Posterior vena cava (tissue), 2 donors: Measurements from ENCODE around the gene ADGRD1. TPM values are rescaled to one million over a fixed set of nuclear protein-coding genes. Genes with fewer than 3 reads are reported as not detected.
"Not testable (repeated sequence)": the region's sequence is repeated elsewhere in the genome, so short reads cannot be mapped to it uniquely, and the experiment has no call there.

ENCODE experiments used
- DNase-seq: peaks from one replicate; pipeline ENCODE4 v3.0.0-alpha.2; 2020; ENCODE audit warnings: low spot score
- intact Hi-C, 2 donors: fragments of 100-400 bp; cut with DNase I; formaldehyde crosslinking; loops; one replicate each; pipeline versions ENCODE4 v1.14.1 to v1.14.2; 2022 to 2023
- total RNA-seq, 2 donors: library from RNA; stranded (reverse); fragmentation: NEBNext Ultra II Directional; extraction: Animal tissue kit (Norgen Biotek cat#: 25700); gene quantifications; one replicate each; pipeline ENCODE4 v1.2.1, GENCODE V29; 2021
- donor health status: DM: yes; HTN: yes; CAD: no.
- donor health status: DM: yes; HTN: yes; CAD: no.

ADGRD1 gene
- total RNA-seq, 2 donors from 2014 or later = 178 to 238 TPM

DNA sequence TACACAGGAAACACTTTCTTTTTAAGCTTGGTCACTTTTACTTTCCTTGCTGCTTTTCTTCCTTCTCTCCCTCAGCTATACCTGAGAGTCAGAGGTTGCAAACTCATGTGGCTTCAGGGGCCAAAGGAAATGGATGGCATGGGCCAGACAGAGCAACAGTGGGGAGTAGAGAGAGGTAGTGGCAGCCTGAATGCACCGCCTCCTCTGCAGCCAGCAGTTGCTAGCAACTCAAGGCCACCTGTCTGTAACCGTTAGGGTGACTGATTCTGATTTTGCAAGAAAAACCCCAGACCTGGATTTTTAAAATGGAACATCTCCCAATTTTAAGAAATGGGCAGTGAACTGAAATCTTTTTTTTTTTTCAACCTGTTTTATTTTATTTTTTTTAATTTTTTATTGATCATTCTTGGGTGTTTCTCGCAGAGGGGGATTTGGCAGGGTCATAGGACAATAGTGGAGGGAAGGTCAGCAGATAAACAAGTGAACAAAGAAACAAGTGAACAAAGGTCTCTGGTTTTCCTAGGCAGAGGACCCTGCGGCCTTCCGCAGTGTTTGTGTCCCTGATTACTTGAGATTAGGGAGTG is 41.8 kb downstream of the ADGRD1 start:
- peak; percentile 43 for DNase-seq
- intact Hi-C loops = not testable (repeated sequence)

- intact Hi-C loops = no loop called here
- peak; percentile 56 for DNase-seq
These were observed 44.4 kb downstream of the ADGRD1 start for GRCh38 chr12:130998136-130998535.

GRCh38 chr12:131000000-131000486 is 46.3 kb downstream of the ADGRD1 start:
- intact Hi-C loops = no loop called here
- peak; percentile 35 for DNase-seq

GRCh38 chr12:131001493-131001892 is 47.8 kb downstream of the ADGRD1 start:
- peak; percentile 19 for DNase-seq
- intact Hi-C loops = no loop called here

GRCh38 chr12:131002216-131002631 is 48.5 kb downstream of the ADGRD1 start:
- intact Hi-C loops = no loop called here
- DNase-seq = no peak

DNA sequence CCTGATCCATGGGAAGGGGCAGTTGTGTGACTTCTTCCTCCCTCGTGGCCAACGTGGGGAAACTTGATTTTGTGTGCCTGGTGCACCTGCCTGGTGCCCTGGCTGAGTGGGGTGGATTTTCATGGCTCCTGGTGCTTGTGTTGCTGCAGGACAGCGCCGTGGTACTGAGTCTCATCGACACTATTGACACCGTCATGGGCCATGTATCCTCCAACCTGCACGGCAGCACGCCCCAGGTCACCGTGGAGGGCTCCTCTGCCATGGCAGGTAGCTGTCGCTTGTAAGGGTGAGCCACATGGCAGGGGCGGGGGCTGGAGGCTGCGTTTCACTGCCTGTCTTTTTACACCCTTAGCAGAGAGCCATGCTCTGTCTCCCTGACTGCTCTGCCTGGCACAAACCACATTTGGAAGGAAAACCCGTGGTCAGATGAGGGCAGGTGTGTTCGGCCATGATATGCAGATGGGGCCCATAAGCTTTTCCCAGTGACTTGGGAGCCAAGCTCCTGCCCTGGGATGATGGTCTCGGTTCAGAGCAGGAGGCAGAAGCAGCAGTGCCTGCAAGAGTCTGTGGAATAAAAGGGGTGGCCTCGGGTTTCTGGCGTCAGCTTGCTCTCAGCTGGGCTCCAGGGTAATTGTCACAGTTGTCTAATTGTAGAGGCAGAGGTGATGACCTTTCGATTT is 49.5 kb downstream of the ADGRD1 start:
- DNase-seq = peak; percentile 61
- intact Hi-C loops = no loop called here

DNA sequence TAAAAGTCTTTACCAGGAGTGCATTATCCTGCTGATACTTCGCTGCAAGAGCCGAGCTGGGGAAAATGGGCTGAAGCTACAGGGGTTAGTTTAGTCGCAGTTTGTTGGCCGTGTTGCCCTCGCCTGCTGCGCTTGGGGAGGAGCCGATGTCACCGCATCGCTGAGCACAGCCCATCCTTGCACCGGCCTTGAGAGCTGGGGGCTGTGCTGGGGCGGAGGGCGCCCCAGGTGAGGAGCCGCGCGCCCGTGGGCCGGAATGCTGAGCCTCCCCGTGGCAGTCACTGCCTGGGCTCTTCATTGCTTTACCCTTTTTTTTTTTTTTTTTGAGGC is 50.0 kb downstream of the ADGRD1 start:
- peak; percentile 41 for DNase-seq
- intact Hi-C loops = no loop called here

DNA sequence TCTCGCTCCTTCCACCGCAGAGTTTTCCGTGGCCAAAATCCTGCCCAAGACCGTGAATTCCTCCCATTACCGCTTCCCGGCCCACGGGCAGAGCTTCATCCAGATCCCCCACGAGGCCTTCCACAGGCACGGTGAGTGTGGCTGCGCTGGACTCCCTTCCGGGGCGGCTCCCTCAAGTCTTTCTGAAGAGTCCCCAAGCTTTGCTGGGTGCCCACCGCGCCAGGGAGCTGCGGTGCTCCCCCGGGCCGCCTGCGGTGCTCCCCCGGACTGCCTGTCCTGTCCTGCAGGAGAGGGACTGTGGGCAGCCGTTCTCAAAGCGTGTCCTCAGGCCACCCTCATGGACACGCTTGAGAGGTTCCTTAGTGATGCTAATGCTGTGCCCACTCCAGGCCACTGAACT is 50.5 kb downstream of the ADGRD1 start:
- intact Hi-C loops = no loop called here

GRCh38 chr12:131005161-131006035 is 51.7 kb downstream of the ADGRD1 start:
- peak; percentile 69 for DNase-seq
- intact Hi-C loops = no loop called here

More for the DNA sequence above, 50.5 kb downstream of the ADGRD1 start:
- peak; percentile 64 for DNase-seq

DNA sequence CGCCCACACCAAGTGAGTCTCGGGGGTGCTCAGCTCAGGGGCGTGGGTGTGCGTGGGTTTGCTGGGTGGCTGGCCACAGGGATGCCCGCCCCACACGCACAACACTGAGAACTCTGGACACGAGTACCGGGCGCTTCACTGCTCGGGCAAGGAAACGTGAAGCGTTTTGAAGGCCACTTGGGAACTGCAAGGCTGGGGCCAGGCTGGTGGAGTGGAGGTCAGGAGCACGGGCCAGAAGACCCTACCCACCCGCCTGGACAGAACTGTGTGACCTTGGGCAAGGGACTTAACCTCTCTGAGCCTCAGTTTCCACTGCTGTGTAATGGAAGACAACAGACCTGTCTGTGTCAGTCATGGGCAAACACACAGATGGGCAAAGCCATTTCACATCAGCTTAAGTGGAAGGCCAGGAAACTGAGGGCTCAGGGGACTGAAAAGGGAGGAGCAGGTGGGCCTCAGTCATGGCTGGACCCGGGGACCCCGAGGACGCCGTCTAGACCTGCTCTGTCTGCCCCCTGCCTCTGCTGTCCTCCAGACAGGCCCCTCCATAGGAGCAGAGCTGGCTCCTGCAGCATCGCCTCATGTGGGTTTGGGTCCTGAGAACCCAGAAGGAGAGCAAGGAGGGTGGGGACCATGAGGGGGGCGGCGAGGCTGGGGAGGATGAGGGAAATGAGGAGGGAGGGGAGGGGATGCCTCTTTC is 52.5 kb downstream of the ADGRD1 start:
- DNase-seq = peak; percentile 68

DNA sequence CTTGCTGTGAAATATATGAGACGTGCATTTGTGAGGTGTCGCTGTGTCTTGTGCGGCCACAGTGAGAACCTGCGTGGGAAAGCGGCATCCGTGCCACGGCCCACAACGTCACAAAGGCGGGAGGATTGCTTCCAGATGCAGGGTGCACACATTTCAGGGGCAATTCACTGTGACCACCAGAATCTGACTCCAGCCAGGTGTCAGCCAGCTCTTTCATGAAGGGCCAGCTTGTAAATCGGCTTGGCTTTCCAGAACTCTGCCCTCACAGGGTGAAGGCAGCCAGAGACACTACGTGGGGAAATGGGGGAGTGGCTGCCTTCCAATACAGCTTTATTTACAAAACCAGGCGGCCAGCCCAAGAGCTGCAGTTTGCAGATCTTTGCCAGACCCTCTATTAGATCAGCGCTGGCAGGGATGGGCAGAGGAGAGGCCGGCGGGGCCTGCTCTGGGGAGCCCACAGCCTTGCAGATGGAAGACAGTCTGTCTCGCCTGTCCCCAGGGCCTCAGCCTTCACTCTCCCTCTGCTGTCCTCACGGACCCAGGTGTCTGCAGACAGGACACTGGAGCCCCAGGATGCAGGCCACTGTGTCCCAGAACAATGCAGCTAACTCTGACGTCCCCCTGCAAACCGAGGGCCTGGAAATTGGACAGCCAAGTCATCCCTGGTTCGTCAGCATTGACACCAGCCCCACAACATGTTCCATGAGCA is 53.5 kb downstream of the ADGRD1 start:
- peak; percentile 84 for DNase-seq
- intact Hi-C loops = no loop called here

More for the DNA sequence above, 52.5 kb downstream of the ADGRD1 start:
- intact Hi-C loops = no loop called here

DNA sequence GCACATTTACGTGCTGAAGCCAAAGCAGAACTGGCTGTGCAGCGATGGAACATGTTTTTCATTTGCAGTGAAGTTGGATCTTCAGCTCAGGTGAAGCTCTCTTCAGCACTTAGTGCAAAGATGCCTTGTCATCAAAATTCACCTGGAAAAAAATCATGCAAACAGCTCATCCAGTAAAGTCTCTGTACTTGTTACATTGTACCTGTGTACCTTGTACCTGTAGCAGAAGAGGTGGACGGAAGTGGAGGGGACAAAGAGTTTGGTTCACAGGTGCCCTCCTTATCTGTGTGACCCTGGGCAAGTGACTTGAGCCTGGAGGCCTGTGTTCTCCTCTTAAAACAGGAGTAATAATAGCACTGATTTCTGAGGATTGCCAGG is 54.0 kb downstream of the ADGRD1 start:
- no peak for DNase-seq
- intact Hi-C loops = no loop called here

- intact Hi-C loops = no loop called here
- DNase-seq = peak; percentile 75
These were observed 54.6 kb downstream of the ADGRD1 start for GRCh38 chr12:131008131-131008912.

GRCh38 chr12:131008913-131009270 is 55.2 kb downstream of the ADGRD1 start:
- DNase-seq = peak; percentile 72
- intact Hi-C loops = no loop called here

DNA sequence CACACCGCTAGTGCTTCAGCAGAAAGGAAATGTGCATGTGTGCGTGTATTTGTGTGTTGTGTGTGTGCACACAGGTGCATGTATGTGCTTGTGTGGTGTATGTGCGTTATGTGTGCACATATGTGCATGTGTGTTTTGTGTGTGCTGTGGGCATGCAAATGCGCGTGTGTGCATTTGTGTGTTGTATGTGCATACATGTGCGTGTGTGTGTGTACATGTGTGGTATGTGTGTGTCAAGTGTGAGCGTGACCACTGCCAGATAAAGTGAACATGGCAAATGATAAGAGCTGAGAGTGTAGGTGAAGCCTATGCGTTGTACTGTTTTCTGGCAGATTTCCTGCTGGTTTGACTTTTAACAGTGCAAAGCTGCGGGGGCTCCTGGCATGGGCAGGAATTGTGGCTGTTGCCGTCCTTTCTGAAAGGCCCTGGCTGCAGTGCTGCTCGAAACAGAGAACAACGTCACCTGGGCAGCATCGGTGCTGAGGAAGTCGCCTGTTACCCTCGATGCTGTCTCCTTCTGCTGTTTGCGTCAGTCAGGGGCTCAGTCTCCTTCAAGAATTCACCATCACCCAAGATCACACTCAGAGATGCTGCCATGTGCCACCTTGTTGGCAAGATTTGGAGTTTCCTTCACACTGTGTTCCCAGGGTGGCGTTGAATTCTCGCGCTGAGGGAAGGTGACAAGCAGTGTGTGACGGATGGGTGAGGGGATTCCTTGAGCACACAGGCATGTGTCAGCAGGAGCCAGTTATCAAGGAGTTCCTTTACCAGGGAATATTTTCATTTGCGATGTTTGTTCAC is 56.1 kb downstream of the ADGRD1 start:
- DNase-seq = peak; percentile 67
- intact Hi-C loops = no loop called here

DNA sequence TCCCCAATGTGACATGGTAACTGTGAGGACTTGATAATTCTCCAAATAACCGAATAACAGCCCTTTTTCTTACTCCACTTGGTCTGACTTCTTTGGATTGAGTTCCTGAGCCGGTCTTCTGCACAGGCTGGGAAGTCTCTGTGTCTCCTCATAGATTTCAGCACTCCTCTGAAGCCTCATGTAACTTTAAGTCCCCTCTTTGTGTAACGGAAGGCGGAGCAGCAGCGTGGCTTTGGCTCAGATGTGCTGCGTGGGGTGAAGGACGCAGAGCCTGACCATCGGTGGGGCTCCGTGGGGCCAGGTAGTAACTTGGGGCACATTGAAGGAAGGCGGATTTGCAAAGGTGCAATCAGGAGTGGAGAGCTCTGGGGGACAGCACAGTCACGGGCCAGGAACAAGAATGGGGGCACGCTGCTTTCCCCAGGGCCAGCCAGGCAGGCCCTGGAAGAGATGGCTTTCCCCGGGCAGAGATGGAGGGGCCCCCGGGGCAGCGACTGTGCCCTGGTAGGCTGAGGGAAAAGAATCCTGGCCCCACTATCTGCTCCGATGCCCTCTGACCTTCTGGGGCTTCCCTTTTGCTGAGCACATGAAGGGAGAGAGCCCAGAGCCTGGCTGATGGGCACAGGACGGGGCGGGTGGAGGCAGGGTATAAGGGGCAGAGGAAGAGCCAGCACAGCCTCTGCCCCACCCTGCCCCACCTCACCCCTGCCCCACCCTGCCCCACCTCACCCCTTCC is 56.9 kb downstream of the ADGRD1 start:
- DNase-seq = peak; percentile 79
- intact Hi-C loops = no loop called here
